Lower leg skin (tissue), 4 donors: Measurements from ENCODE around the gene SESTD1. TPM values are rescaled to one million over a fixed set of nuclear protein-coding genes. Genes with fewer than 3 reads are reported as not detected.

Source experiments
- DNase-seq, 2 donors: peaks; one replicate each; pipeline ENCODE4 v3.0.0-alpha.2; 2019; ENCODE audit warnings: low spot score in 2 of 2
- H3K4me3 ChIP-seq: fragments of 200-600 bp; sonication (generic); 2 replicates; pipeline ENCODE4 v1.5.1; 2017; ENCODE audit warnings: mild to moderate bottlenecking, low read depth; ENCODE audit not compliant: poor library complexity, severe bottlenecking
- CTCF ChIP-seq, 3 donors: fragments of 450-650 bp; IDR thresholded peaks; one replicate each; pipeline ENCODE4 v1.5.1; 2016; ENCODE audit warnings: antibody characterized with exemption in 3 of 3, mild to moderate bottlenecking in 3 of 3, moderate library complexity in 2 of 3
- POLR2A ChIP-seq, 2 donors: fragments of 450-650 bp; IDR thresholded peaks; one replicate each; pipeline ENCODE4 v1.6.1; 2016 to 2017; ENCODE audit warnings: antibody characterized with exemption in 2 of 2, mild to moderate bottlenecking in 1 of 2, moderate library complexity in 1 of 2
- WGBS, 2 donors: methylation state at CpG; one replicate each; pipeline ENCODE4 v1.1.5; 2018; 5-methylcytosine and 5-hydroxymethylcytosine counted together
- intact Hi-C: fragments of 100-400 bp; cut with DNase I; formaldehyde crosslinking; loops from one replicate; pipeline ENCODE4 v1.15.0; 2023; ENCODE audit warnings: low total_unique reads
- total RNA-seq, 4 donors: library from RNA; depleted of rRNA; stranded (reverse); fragments of >200 nt; gene quantifications; one replicate each; pipeline ENCODE4 v1.1.0, GENCODE V29; 2016

The SESTD1 gene
- total RNA-seq, 4 donors from 2014 or later = 8.7 to 22.9 (median 11.8) TPM

DNA sequence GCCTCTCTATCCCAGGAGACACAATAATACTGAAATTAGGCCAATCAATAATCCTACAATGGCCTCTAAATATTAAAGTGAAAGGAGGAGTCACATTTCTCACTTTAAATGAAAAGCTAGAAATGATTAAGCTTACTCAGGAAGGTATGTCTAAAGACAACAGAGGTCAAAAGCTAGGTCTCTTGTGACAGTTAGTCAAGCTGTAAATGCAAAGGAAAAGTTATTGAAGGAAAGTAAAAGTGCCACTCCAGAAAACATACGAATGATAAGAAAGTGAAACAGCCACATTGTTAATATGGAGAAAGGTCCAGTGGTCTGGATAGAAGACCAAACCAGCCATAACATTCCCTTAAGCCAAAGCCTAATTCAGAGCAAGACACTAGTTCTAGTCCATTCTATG, 9.5 kb downstream of the SESTD1 start:
- intact Hi-C loops = no loop called here
- WGBS, 2 donors = 86 to 87% methylated on average over 1 of the region's 1 CpG
- TF ChIP-seq CTCF (IDR thresholded peaks at IDR 0.05) = no peak
- no peak for TF ChIP-seq POLR2A (IDR thresholded peaks at IDR 0.05)
- no peak overlapping the region for H3K4me3 ChIP-seq
- no peak for DNase-seq

DNA sequence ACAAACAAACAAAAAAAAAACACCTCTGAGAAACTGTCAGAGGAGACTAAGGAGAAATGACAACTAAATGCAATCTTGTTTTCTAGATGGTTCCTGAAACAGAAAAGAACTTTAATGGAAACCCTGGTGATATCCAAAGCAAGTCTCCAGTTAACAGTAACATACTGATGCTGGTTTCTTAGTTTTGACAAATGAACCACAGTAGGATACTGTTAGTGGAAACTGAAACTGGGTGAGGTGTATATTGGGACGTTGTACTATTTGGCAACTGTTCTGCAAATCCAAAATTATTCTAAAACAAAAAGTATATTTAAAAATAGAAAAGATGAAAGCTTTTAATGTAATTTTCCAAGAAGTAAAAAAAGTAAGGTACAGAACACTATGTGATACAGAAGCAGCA, 11.4 kb downstream of the SESTD1 start:
- no peak for DNase-seq
- intact Hi-C loops = no loop called here
- H3K4me3 ChIP-seq = no peak overlapping the region
- TF ChIP-seq CTCF (IDR thresholded peaks at IDR 0.05) (no peak), POLR2A (IDR thresholded peaks at IDR 0.05) (no peak)
- WGBS, 2 donors = 15 to 16% methylated on average over 1 of the region's 1 CpG

GRCh38 chr2:179252423-179252822, 12.2 kb downstream of the SESTD1 start:
- H3K4me3 ChIP-seq = no peak overlapping the region
- WGBS, 2 donors = 70 to 75% methylated on average over 2 of the region's 2 CpGs
- intact Hi-C loops = no loop called here
- DNase-seq = no peak
- TF ChIP-seq CTCF (IDR thresholded peaks at IDR 0.05) (no peak), POLR2A (IDR thresholded peaks at IDR 0.05) (no peak)

DNA sequence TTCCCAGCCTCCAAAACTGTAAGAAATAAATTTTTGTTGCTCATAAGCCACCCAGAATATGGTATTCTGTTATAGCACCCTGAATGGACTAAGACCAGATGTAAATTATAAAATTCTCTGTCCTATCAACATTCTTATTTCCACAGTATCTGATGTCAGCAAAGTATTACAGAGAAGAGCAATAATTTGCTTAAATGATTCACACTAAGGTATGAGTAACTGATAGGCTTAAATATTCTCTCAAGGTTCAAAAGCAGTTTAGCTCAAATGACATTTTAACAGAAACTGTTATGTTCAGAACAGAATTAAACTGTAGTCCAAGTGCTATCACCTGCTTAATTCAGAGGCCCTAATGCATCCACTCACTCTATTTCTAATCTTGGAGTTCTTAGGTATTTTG, 12.8 kb downstream of the SESTD1 start:
- DNase-seq = no peak
- no peak for TF ChIP-seq POLR2A (IDR thresholded peaks at IDR 0.05)
- TF ChIP-seq CTCF (IDR thresholded peaks at IDR 0.05) = no peak
- no peak overlapping the region for H3K4me3 ChIP-seq
- intact Hi-C loops = no loop called here

DNA sequence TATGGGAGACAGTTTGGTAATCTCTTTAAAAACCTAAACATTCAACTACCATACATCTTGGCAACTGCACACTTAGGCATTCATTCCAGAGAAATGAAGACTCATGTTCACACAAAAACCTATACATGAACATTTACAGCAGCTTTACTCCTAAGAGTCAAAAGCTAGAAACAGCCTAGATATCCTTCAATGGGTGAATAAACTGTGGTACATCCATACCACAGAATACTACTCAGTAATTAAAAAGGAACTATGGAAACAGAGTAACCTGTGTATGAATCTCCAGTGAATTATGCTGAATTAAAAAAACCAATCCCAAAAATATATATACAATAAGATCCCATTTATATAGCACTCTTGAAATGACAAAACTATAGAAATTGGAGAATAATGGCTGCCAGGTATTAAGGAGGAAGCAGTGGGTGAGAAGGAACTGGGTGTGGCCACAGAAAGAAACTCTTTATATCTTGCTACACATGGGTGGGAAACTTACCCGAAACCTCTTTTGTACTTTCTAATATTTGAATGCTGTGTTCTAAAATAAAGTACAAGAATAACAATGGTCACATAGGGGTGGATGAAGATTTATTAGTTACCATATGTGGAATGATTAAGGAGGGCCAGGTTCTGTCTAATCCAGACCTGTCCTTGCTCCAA, 13.7 kb downstream of the SESTD1 start:
- 92% methylated on average over 1 of the region's 1 CpG for WGBS, 2 donors
- no peak overlapping the region for H3K4me3 ChIP-seq
- DNase-seq = no peak
- intact Hi-C loops = no loop called here
- no peak for TF ChIP-seq POLR2A (IDR thresholded peaks at IDR 0.05)
- TF ChIP-seq CTCF (IDR thresholded peaks at IDR 0.05) = no peak

DNA sequence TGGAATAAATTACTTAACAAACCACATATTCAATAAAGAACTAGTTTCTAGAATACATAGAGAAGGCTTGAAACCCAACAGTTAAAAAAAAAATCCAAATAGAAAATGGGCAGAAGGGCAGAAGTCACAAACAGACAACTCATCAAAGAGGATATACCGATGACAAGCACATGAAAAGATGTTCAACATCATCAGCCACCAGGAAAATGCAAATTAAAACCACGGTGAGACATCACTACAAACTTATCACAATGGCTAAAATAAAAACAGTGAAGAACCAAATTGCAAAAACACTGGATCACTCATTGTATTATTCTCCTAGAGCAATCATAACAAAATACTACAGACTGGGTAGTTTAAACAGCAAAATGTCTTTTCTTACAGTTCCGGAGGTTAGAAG, 14.5 kb downstream of the SESTD1 start:
- TF ChIP-seq POLR2A (IDR thresholded peaks at IDR 0.05) (no peak), CTCF (IDR thresholded peaks at IDR 0.05) (no peak)
- 75 to 81% methylated on average over 3 of the region's 3 CpGs for WGBS, 2 donors
- H3K4me3 ChIP-seq = no peak overlapping the region
- DNase-seq = no peak
- intact Hi-C loops = no loop called here
